Measurements from ENCODE around the gene CREB3L1.

- TF ChIP-seq CTCF (IDR thresholded peaks at IDR 0.05; ENCODE audit: insufficient read depth, low read length, poor library complexity, severe bottlenecking) (peak; percentile 91), EZH2phosphoT487 (conservative IDR thresholded peaks at IDR 0.05; ENCODE audit: low read length) (no peak)
These were observed 31.4 kb downstream of the CREB3L1 start for GRCh38 chr11:46308631-46309419.
